IgD-negative memory B cell (primary cell): ENCODE measurements around the gene GBGT1. TPM values are rescaled to one million over a fixed set of nuclear protein-coding genes. Genes with fewer than 3 reads are reported as not detected.

ENCODE experiments used
- H3K27ac Mint-ChIP-seq, 3 donors: one replicate each; pipeline ENCODE4 v1.8.0; 2020 to 2022; ENCODE audit warnings: mild to moderate bottlenecking in 3 of 3, mixed read lengths in 3 of 3, moderate library complexity in 1 of 3
- H3K27me3 Mint-ChIP-seq: one replicate; pipeline ENCODE4 v1.8.0; 2021; ENCODE audit warnings: mixed read lengths
- H3K36me3 Mint-ChIP-seq: one replicate; pipeline ENCODE4 v1.8.0; 2020; ENCODE audit warnings: mild to moderate bottlenecking, mixed read lengths
- H3K4me1 Mint-ChIP-seq, 3 donors: one replicate each; pipeline ENCODE4 v1.8.0; 2020 to 2022; ENCODE audit warnings: mixed read lengths in 3 of 3, mild to moderate bottlenecking in 1 of 3
- H3K4me3 Mint-ChIP-seq, 4 donors: one replicate each; pipeline ENCODE4 v1.8.0; 2020 to 2022; ENCODE audit warnings: mild to moderate bottlenecking in 4 of 4, mixed read lengths in 4 of 4, moderate library complexity in 3 of 4
- H3K9me3 Mint-ChIP-seq, 3 donors: one replicate each; pipeline ENCODE4 v1.8.0; 2020 to 2021; ENCODE audit warnings: mixed read lengths in 3 of 3, mild to moderate bottlenecking in 1 of 3
- polyA plus RNA-seq: library from polyadenylated mRNA; unstranded; fragments of 300-500 nt; fragmentation: Illumina TruSeq; gene quantifications from one replicate; pipeline ENCODE4 v1.2.3, GENCODE V29; 2021

Gene GBGT1
- polyA plus RNA-seq, 1 donor from 2014 or later = 1.7 TPM

GRCh38 chr9:133134388-133135145, 29.1 kb downstream of the GBGT1 start:
- H3K9me3 Mint-ChIP-seq = no peaks in the 10 kb centered on the region
- peak overlapping the region; percentile 99 to 100 (median 100) for H3K27ac Mint-ChIP-seq
- no peaks in the 10 kb centered on the region for H3K27me3 Mint-ChIP-seq
- peaks cover 1% of the 10 kb centered on the region for H3K36me3 Mint-ChIP-seq
- peak overlapping the region in 3 of 4 donors; percentile 65 to 85 (median 84) for H3K4me3 Mint-ChIP-seq
- H3K4me1 Mint-ChIP-seq = peaks cover 31 to 40% (median 40%) of the 10 kb centered on the region in 3 donors

GRCh38 chr9:133133681-133134387, 29.9 kb downstream of the GBGT1 start:
- Mint-ChIP-seq H3K27ac (peak overlapping the region; percentile 99 to 100 (median 100)), H3K9me3 (no peaks in the 10 kb centered on the region), H3K36me3 (peaks cover 1% of the 10 kb centered on the region), H3K4me3 (peak overlapping the region; percentile 61 to 85 (median 84)), H3K27me3 (no peaks in the 10 kb centered on the region), H3K4me1 (peaks cover 31 to 40% (median 39%) of the 10 kb centered on the region in 3 donors)

- Mint-ChIP-seq H3K27ac (peak overlapping the region; percentile 99 to 100 (median 100)), H3K9me3 (no peaks in the 10 kb centered on the region), H3K27me3 (no peaks in the 10 kb centered on the region), H3K4me1 (peaks cover 31 to 43% (median 40%) of the 10 kb centered on the region in 3 donors), H3K4me3 (peak overlapping the region in 2 of 4 donors; percentile 28 to 90), H3K36me3 (peaks cover 1% of the 10 kb centered on the region)
Measured at GRCh38 chr9:133132174-133132573, 31.5 kb downstream of the GBGT1 start.

- Mint-ChIP-seq H3K27me3 (no peaks in the 10 kb centered on the region), H3K27ac (peak overlapping the region; percentile 99 to 100 (median 100)), H3K4me3 (peak overlapping the region in 3 of 4 donors; percentile 87 to 90 (median 90)), H3K9me3 (no peaks in the 10 kb centered on the region), H3K36me3 (peaks cover 1% of the 10 kb centered on the region), H3K4me1 (peaks cover 31 to 48% (median 41%) of the 10 kb centered on the region in 3 donors)
Measured at GRCh38 chr9:133131506-133131905, 32.2 kb downstream of the GBGT1 start.

GRCh38 chr9:133130685-133131244, 32.9 kb downstream of the GBGT1 start:
- H3K27ac Mint-ChIP-seq = peak overlapping the region; percentile 92 to 100 (median 99)
- peak overlapping the region; percentile 60 to 91 (median 86) for H3K4me3 Mint-ChIP-seq
- no peaks in the 10 kb centered on the region for H3K27me3 Mint-ChIP-seq
- H3K9me3 Mint-ChIP-seq = no peaks in the 10 kb centered on the region
- peaks cover 36 to 51% (median 45%) of the 10 kb centered on the region in 3 donors for H3K4me1 Mint-ChIP-seq
- H3K36me3 Mint-ChIP-seq = peaks cover 1% of the 10 kb centered on the region

- no peaks in the 10 kb centered on the region for H3K27me3 Mint-ChIP-seq
- H3K4me3 Mint-ChIP-seq = peak overlapping the region in 3 of 4 donors; percentile 37 to 78 (median 61)
- H3K36me3 Mint-ChIP-seq = peaks cover 1% of the 10 kb centered on the region
- H3K27ac Mint-ChIP-seq = peak overlapping the region in 2 of 3 donors; percentile 97 to 100
- peaks cover 39 to 52% (median 45%) of the 10 kb centered on the region in 3 donors for H3K4me1 Mint-ChIP-seq
- no peaks in the 10 kb centered on the region for H3K9me3 Mint-ChIP-seq
Measured at GRCh38 chr9:133129001-133129795, 34.5 kb downstream of the GBGT1 start.

GRCh38 chr9:133128152-133128551, 35.6 kb downstream of the GBGT1 start:
- Mint-ChIP-seq H3K4me1 (peaks cover 33 to 49% (median 41%) of the 10 kb centered on the region in 3 donors), H3K27me3 (no peaks in the 10 kb centered on the region), H3K9me3 (no peaks in the 10 kb centered on the region), H3K27ac (peak overlapping the region in 2 of 3 donors; percentile 93 to 97), H3K36me3 (peaks cover 1% of the 10 kb centered on the region), H3K4me3 (peak overlapping the region in 1 of 4 donors; percentile 25)

- H3K36me3 Mint-ChIP-seq = peaks cover 1% of the 10 kb centered on the region
- H3K9me3 Mint-ChIP-seq = no peaks in the 10 kb centered on the region
- H3K4me3 Mint-ChIP-seq = peak overlapping the region in 2 of 4 donors; percentile 25 to 47
- no peaks in the 10 kb centered on the region for H3K27me3 Mint-ChIP-seq
- peak overlapping the region in 2 of 3 donors; percentile 93 to 97 for H3K27ac Mint-ChIP-seq
- H3K4me1 Mint-ChIP-seq = peaks cover 34 to 50% (median 37%) of the 10 kb centered on the region in 3 donors
Measured at GRCh38 chr9:133127340-133127981, 36.3 kb downstream of the GBGT1 start.

GRCh38 chr9:133126697-133127339, 36.9 kb downstream of the GBGT1 start:
- Mint-ChIP-seq H3K27ac (peak overlapping the region; percentile 88 to 97 (median 97)), H3K4me1 (peaks cover 33 to 48% (median 36%) of the 10 kb centered on the region in 3 donors), H3K9me3 (no peaks in the 10 kb centered on the region), H3K36me3 (peaks cover 1% of the 10 kb centered on the region), H3K4me3 (peak overlapping the region; percentile 0 to 91 (median 76)), H3K27me3 (no peaks in the 10 kb centered on the region)

GRCh38 chr9:133125941-133126696, 37.6 kb downstream of the GBGT1 start:
- peak overlapping the region; percentile 88 to 97 (median 97) for H3K27ac Mint-ChIP-seq
- peak overlapping the region; percentile 0 to 91 (median 82) for H3K4me3 Mint-ChIP-seq
- peaks cover 1% of the 10 kb centered on the region for H3K36me3 Mint-ChIP-seq
- peaks cover 32 to 45% (median 33%) of the 10 kb centered on the region in 3 donors for H3K4me1 Mint-ChIP-seq
- no peaks in the 10 kb centered on the region for H3K9me3 Mint-ChIP-seq
- H3K27me3 Mint-ChIP-seq = no peaks in the 10 kb centered on the region

- H3K9me3 Mint-ChIP-seq = no peaks in the 10 kb centered on the region
- no peaks in the 10 kb centered on the region for H3K36me3 Mint-ChIP-seq
- no peaks in the 10 kb centered on the region for H3K27me3 Mint-ChIP-seq
- H3K4me3 Mint-ChIP-seq = peak overlapping the region in 3 of 4 donors; percentile 0 to 65 (median 63)
- peaks cover 26 to 40% (median 28%) of the 10 kb centered on the region in 3 donors for H3K4me1 Mint-ChIP-seq
- peak overlapping the region in 2 of 3 donors; percentile 83 to 97 for H3K27ac Mint-ChIP-seq
Measured at GRCh38 chr9:133124907-133125275, 38.8 kb downstream of the GBGT1 start.

GRCh38 chr9:133124123-133124906, 39.4 kb downstream of the GBGT1 start:
- Mint-ChIP-seq H3K27me3 (no peaks in the 10 kb centered on the region), H3K9me3 (no peaks in the 10 kb centered on the region), H3K27ac (peak overlapping the region; percentile 40 to 99 (median 97)), H3K36me3 (no peaks in the 10 kb centered on the region), H3K4me3 (peak overlapping the region in 3 of 4 donors; percentile 0 to 65 (median 51)), H3K4me1 (peaks cover 26 to 43% (median 28%) of the 10 kb centered on the region in 3 donors)
